Putamen (tissue), 1 donor: ENCODE results near the gene EPHA10.
"Not testable (repeated sequence)": the region's sequence is repeated elsewhere in the genome, so short reads cannot be mapped to it uniquely, and the experiment has no call there.

ENCODE experiments used
- DNase-seq: peaks from one replicate; pipeline ENCODE4 v3.0.0-alpha.2; 2016; ENCODE audit warnings: low spot score

EPHA10 gene

GRCh38 chr1:37716321-37716720 is 48.6 kb downstream of the EPHA10 start:
- no peak for DNase-seq

- no peak for DNase-seq
These were observed 50.2 kb downstream of the EPHA10 start for GRCh38 chr1:37714689-37715088.

- no peak for DNase-seq
These were observed 50.7 kb downstream of the EPHA10 start for GRCh38 chr1:37714226-37714625.

- peak; percentile 73 for DNase-seq
These were observed 56.4 kb downstream of the EPHA10 start for GRCh38 chr1:37708471-37708870.

- DNase-seq = no peak
These were observed 59.5 kb downstream of the EPHA10 start for GRCh38 chr1:37705399-37705798.

- no peak for DNase-seq
These were observed 60.0 kb downstream of the EPHA10 start for GRCh38 chr1:37704966-37705365.

GRCh38 chr1:37703061-37703460 is 61.9 kb downstream of the EPHA10 start:
- DNase-seq = no peak

GRCh38 chr1:37701051-37701450 is 63.9 kb downstream of the EPHA10 start:
- no peak for DNase-seq

- no peak for DNase-seq
These were observed 65.8 kb downstream of the EPHA10 start for GRCh38 chr1:37699147-37699546.

GRCh38 chr1:37697737-37698136 is 67.2 kb downstream of the EPHA10 start:
- DNase-seq = no peak

GRCh38 chr1:37697090-37697489 is 67.8 kb downstream of the EPHA10 start:
- DNase-seq = no peak

- no peak for DNase-seq
These were observed 72.1 kb downstream of the EPHA10 start for GRCh38 chr1:37692834-37693175.

GRCh38 chr1:37692078-37692833 is 72.7 kb downstream of the EPHA10 start, which contains the start of gene CDCA8:
Gene CDCA8 (plus strand): TSS chr1:37692516. CDS start chr1:37692691, 175 bp downstream.
- DNase-seq = peak; percentile 98

- DNase-seq = no peak
These were observed 73.3 kb downstream of the EPHA10 start for GRCh38 chr1:37691497-37692077.

GRCh38 chr1:37688926-37689325 is 76.0 kb downstream of the EPHA10 start:
- no peak for DNase-seq

GRCh38 chr1:37687764-37688163 is 77.2 kb downstream of the EPHA10 start:
- not testable (repeated sequence) for DNase-seq

GRCh38 chr1:37685722-37686121 is 79.2 kb downstream of the EPHA10 start:
- DNase-seq = no peak

- not testable (repeated sequence) for DNase-seq
These were observed 80.7 kb downstream of the EPHA10 start for GRCh38 chr1:37684182-37684581.

- peak; percentile 51 for DNase-seq
These were observed 82.5 kb downstream of the EPHA10 start for GRCh38 chr1:37682334-37682987.

GRCh38 chr1:37680933-37681332 is 84.0 kb downstream of the EPHA10 start:
- no peak for DNase-seq

GRCh38 chr1:37677808-37678207 is 87.1 kb downstream of the EPHA10 start:
- DNase-seq = no peak

GRCh38 chr1:37677143-37677439 is 87.8 kb downstream of the EPHA10 start:
- DNase-seq = no peak
